ENCODE results near the gene VWA2.

- TF ChIP-seq CTCF (IDR thresholded peaks at IDR 0.05; ENCODE audit: extremely low read depth in 1 of 2, insufficient read depth in 1 of 2, low read depth in 1 of 2, low read length in 2 of 2), result no peak
- TF ChIP-seq POLR2AphosphoS5 (IDR thresholded peaks at IDR 0.05; ENCODE audit: insufficient read depth, low read depth, low read length), result no peak
- TF ChIP-seq EZH2 (IDR thresholded peaks at IDR 0.05; ENCODE audit: borderline replicate concordance, low read depth, low read length, severe bottlenecking), result no peak
- no peak for TF ChIP-seq MYC (IDR thresholded peaks at IDR 0.05; ENCODE audit: low read depth, low read length)
- TF ChIP-seq GATA2 (IDR thresholded peaks at IDR 0.05; ENCODE audit: insufficient read depth, insufficient read length, low read depth, low read length), result no peak
- no peak for TF ChIP-seq POLR2A (IDR thresholded peaks at IDR 0.05; ENCODE audit: low read depth, low read length)
These were observed 5.6 kb upstream of the VWA2 start for GRCh38 chr10:114233482-114233881.
